Neuronal stem cell (in vitro differentiated cells): ENCODE data around the gene KCNQ1.
A peak's percentile ranks its signal among the peaks of the same experiment; 100 is the strongest.

Experiments
- DNase-seq: peaks from one replicate; pipeline ENCODE4 v3.0.0-alpha.2; 2013; ENCODE audit warnings: low spot score
- H2AFZ ChIP-seq: one replicate; pipeline ENCODE4 v1.6.1; 2013; ENCODE audit warnings: mild to moderate bottlenecking, low read length, inconsistent platforms
- H2AK5ac ChIP-seq: 2 replicates; pipeline ENCODE4 v1.6.1; 2013; ENCODE audit warnings: low read depth, mild to moderate bottlenecking, inconsistent platforms, low read length, moderate library complexity, mixed read lengths
- H2BK120ac ChIP-seq: 2 replicates; pipeline ENCODE4 v1.6.1; 2013; ENCODE audit warnings: low read depth, mild to moderate bottlenecking, inconsistent platforms, low read length, moderate library complexity, mixed read lengths
- H2BK12ac ChIP-seq: one replicate; pipeline ENCODE4 v1.6.1; 2013; ENCODE audit warnings: low read length, inconsistent platforms
- H2BK15ac ChIP-seq: 2 replicates; pipeline ENCODE4 v1.6.1; 2013; ENCODE audit warnings: mild to moderate bottlenecking, low read length, inconsistent platforms, mixed read lengths
- H2BK5ac ChIP-seq: one replicate; pipeline ENCODE4 v1.6.1; 2013; ENCODE audit warnings: inconsistent platforms, mild to moderate bottlenecking, low read length, moderate library complexity
- H3K14ac ChIP-seq: one replicate; pipeline ENCODE4 v1.6.1; 2013; ENCODE audit warnings: low read length, inconsistent platforms
- H3K18ac ChIP-seq: 2 replicates; pipeline ENCODE4 v1.6.1; 2013; ENCODE audit warnings: low read length, inconsistent platforms
- H3K23ac ChIP-seq: 2 replicates; pipeline ENCODE4 v1.6.1; 2013; ENCODE audit warnings: low read depth, mild to moderate bottlenecking, mixed read lengths, low read length, inconsistent platforms; ENCODE audit not compliant: poor library complexity
- H3K27ac ChIP-seq: replicated peaks from 3 replicates; pipeline ENCODE4 v1.5.1; 2013; ENCODE audit warnings: low read length, inconsistent platforms
- H3K27me3 ChIP-seq, 3 experiments: 2 replicates each; pipeline ENCODE4 v1.6.1; 2013; ENCODE audit warnings: low read length in 3 of 3, mild to moderate bottlenecking in 2 of 3, inconsistent platforms in 1 of 3, low read depth in 1 of 3, mixed read lengths in 1 of 3, moderate library complexity in 1 of 3; ENCODE audit not compliant: control insufficient read depth in 3 of 3, insufficient read depth in 3 of 3
- H3K36me3 ChIP-seq, 2 donors: replicated peaks in 1 of 2; 2 replicates each; pipeline ENCODE4 v1.6.1; 2013; ENCODE audit warnings: low read length in 2 of 2; ENCODE audit not compliant: control insufficient read depth in 2 of 2, insufficient read depth in 2 of 2
- H3K4ac ChIP-seq: 2 replicates; pipeline ENCODE4 v1.6.1; 2013; ENCODE audit warnings: inconsistent platforms, mild to moderate bottlenecking, low read length, moderate library complexity
- H3K4me1 ChIP-seq, 2 donors: 1 replicate in 1 of 2; 2 replicates in 1 of 2; pipeline ENCODE4 v1.6.1; 2013; ENCODE audit warnings: low read length in 2 of 2, low read depth in 1 of 2; ENCODE audit not compliant: control insufficient read depth in 2 of 2, insufficient read depth in 1 of 2
- H3K4me2 ChIP-seq: one replicate; pipeline ENCODE4 v1.6.1; 2013; ENCODE audit warnings: mild to moderate bottlenecking, low read length, inconsistent platforms; ENCODE audit not compliant: insufficient read depth, poor library complexity, severe bottlenecking
- H3K4me3 ChIP-seq, 2 donors: 2 replicates each; pipeline ENCODE4 v1.5.1; 2013; ENCODE audit warnings: low read length in 2 of 2, mild to moderate bottlenecking in 2 of 2, inconsistent platforms in 1 of 2, moderate library complexity in 1 of 2
- H3K79me1 ChIP-seq: one replicate; pipeline ENCODE4 v1.6.1; 2013; ENCODE audit warnings: low read depth, mild to moderate bottlenecking, inconsistent platforms, low read length, moderate library complexity
- H3K9ac ChIP-seq: one replicate; pipeline ENCODE4 v1.6.1; 2013; ENCODE audit warnings: mild to moderate bottlenecking, low read depth, low read length, inconsistent platforms; ENCODE audit not compliant: poor library complexity
- H3K9me3 ChIP-seq, 2 donors: replicated peaks in 1 of 2; 2 replicates each; pipeline versions ENCODE3 to v1.6.1; 2013; ENCODE audit warnings: low read length in 2 of 2, mild to moderate bottlenecking in 2 of 2, inconsistent platforms in 1 of 2, low read depth in 1 of 2, mixed read lengths in 1 of 2, moderate library complexity in 1 of 2; ENCODE audit not compliant: control insufficient read depth in 2 of 2, insufficient read depth in 1 of 2
- H4K8ac ChIP-seq: one replicate; pipeline ENCODE4 v1.6.1; 2013; ENCODE audit warnings: low read depth, mild to moderate bottlenecking, inconsistent platforms, low read length, moderate library complexity
- H4K91ac ChIP-seq: one replicate; pipeline ENCODE4 v1.6.1; 2013; ENCODE audit warnings: low read length, low read depth, mild to moderate bottlenecking, inconsistent platforms; ENCODE audit not compliant: poor library complexity
- WGBS, 2 donors: extraction: QIAGEN DNeasy Blood & Tissue Kit; methylation state at CpG; one replicate each; pipeline ENCODE4 v1.1.7; 2013; ENCODE audit warnings: missing lambda C conversion rate in 2 of 2, mixed read lengths in 1 of 2; ENCODE audit not compliant: insufficient read length in 2 of 2, insufficient replicate concordance in 1 of 2; ENCODE audit errors: extremely low coverage in 2 of 2; 5-methylcytosine and 5-hydroxymethylcytosine counted together

Gene KCNQ1

GRCh38 chr11:2713661-2714462, 269.1 kb downstream of the KCNQ1 start:
- Histone ChIP-seq H3K27me3 (peaks cover 0 to 76% (median 40%) of the 10 kb centered on the region in 3 experiments), H3K9me3 (peaks cover 6 to 14% of the 10 kb centered on the region in 2 donors), H2BK15ac (no peak overlapping the region), H3K9ac (no peak overlapping the region), H3K79me1 (no peaks in the 10 kb centered on the region), H3K18ac (peak overlapping the region; percentile 70), H4K91ac (no peak overlapping the region), H2BK12ac (no peak overlapping the region), H3K23ac (peak overlapping the region; percentile 16), H4K8ac (no peak overlapping the region), H3K4ac (no peak overlapping the region), H3K4me1 (peaks cover 0 to 1% of the 10 kb centered on the region in 2 donors), H2AFZ (no peak overlapping the region), H3K4me2 (no peak overlapping the region), H3K4me3 (no peak overlapping the region), H3K27ac (no peak overlapping the region), H3K14ac (no peak overlapping the region), H2BK120ac (no peak overlapping the region), H2AK5ac (peak overlapping the region; percentile 25), H2BK5ac (no peak overlapping the region), H3K36me3 (peaks cover 0 to 1% of the 10 kb centered on the region in 2 donors)
- no peak for DNase-seq
- no CpG with 5 or more reads among the region's 26 CpGs for WGBS, 2 donors

DNA sequence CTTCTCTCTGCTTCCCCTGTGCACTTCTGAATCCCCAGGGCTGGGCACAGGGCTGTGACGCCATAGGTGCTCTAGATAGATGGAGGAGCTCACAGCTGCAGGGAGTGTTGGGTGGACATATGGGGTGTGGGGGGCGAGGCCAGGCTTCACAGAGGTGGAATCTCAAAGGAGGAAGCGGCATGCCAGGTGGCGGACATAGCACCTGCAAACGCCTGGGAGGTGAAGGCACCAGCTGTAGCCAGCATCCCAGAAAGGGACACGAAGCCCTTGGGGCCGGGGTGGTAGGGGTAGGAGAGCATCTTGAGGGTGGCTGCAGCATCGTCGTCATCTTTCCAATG, 269.6 kb downstream of the KCNQ1 start:
- H2BK5ac ChIP-seq, result no peak overlapping the region
- no CpG with 5 or more reads among the region's 9 CpGs for WGBS, 2 donors
- H3K9me3 ChIP-seq, result peaks cover 6 to 14% of the 10 kb centered on the region in 2 donors

GRCh38 chr11:2714871-2715270, 270.1 kb downstream of the KCNQ1 start:
- Histone ChIP-seq H3K4ac (no peak overlapping the region), H2BK120ac (no peak overlapping the region), H3K4me1 (peaks cover 0 to 4% of the 10 kb centered on the region in 2 donors), H3K27me3 (peaks cover 0 to 80% (median 50%) of the 10 kb centered on the region in 3 experiments), H2BK5ac (no peak overlapping the region), H3K4me2 (no peak overlapping the region), H3K9ac (no peak overlapping the region), H2BK12ac (peak overlapping the region; percentile 17), H2BK15ac (no peak overlapping the region), H4K8ac (no peak overlapping the region), H3K36me3 (no peaks in the 10 kb centered on the region), H4K91ac (no peak overlapping the region), H3K79me1 (no peaks in the 10 kb centered on the region), H3K4me3 (no peak overlapping the region), H3K18ac (peak overlapping the region; percentile 53), H3K14ac (no peak overlapping the region), H3K9me3 (peaks cover 5 to 12% of the 10 kb centered on the region in 2 donors), H2AK5ac (peak overlapping the region; percentile 25), H2AFZ (no peak overlapping the region), H3K23ac (peak overlapping the region; percentile 49), H3K27ac (no peak overlapping the region)
- no CpG with 5 or more reads among the region's 7 CpGs for WGBS, 2 donors
- no peak for DNase-seq

More for the DNA sequence above, 269.6 kb downstream of the KCNQ1 start:
- H3K4me2 ChIP-seq, result no peak overlapping the region
- no peak overlapping the region for H3K27ac ChIP-seq
- H2AFZ ChIP-seq, result no peak overlapping the region
- no peak overlapping the region for H2BK15ac ChIP-seq
- H2BK120ac ChIP-seq, result no peak overlapping the region
- no peak overlapping the region for H3K9ac ChIP-seq
- H3K14ac ChIP-seq, result no peak overlapping the region
- H3K4ac ChIP-seq, result no peak overlapping the region
- no peak overlapping the region for H4K8ac ChIP-seq
- peak overlapping the region; percentile 70 for H3K18ac ChIP-seq
- H3K27me3 ChIP-seq, result peaks cover 0 to 80% (median 46%) of the 10 kb centered on the region in 3 experiments
- peaks cover 0 to 2% of the 10 kb centered on the region in 2 donors for H3K4me1 ChIP-seq
- H3K79me1 ChIP-seq, result no peaks in the 10 kb centered on the region
- no peak overlapping the region for H4K91ac ChIP-seq
- H3K36me3 ChIP-seq, result peaks cover 0 to 1% of the 10 kb centered on the region in 2 donors
- peak overlapping the region; percentile 17 for H2BK12ac ChIP-seq
- no peak overlapping the region for H3K4me3 ChIP-seq
- DNase-seq, result no peak
- H2AK5ac ChIP-seq, result peak overlapping the region; percentile 25
- peak overlapping the region; percentile 49 for H3K23ac ChIP-seq

DNA sequence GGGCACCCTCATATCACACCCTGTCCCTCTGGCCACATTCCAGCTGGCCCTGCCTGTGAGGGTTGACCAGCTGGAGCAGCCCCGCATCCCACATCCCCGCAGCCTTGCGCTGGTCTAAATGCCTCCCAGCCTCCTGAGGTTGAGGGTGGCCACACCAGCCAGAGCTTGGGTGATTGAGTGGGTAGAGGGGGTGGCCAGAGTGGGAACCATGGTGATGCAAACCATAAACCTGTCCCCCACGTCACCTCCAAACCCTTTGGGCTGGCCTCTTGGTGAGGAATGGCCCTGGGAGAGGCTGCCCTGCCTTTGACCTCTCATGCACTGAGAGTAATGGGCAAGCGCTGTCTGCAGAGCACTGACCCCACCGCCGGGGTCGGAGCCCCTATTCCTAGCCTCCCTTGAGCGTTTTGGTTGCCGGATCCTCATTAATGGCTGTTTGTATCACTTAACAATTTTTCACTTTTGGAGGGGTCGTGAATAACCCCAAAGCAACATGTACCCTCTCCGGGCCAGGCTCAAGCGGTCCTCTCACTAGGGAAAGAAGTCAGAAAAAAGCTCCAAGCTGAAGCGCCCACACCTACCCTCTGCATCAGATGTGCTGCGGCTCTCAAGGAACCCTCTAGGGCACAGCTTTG, 271.0 kb downstream of the KCNQ1 start:
- H3K36me3 ChIP-seq, result no peaks in the 10 kb centered on the region
- H3K27ac ChIP-seq, result no peak overlapping the region
- H3K27me3 ChIP-seq, result peaks cover 0 to 89% (median 58%) of the 10 kb centered on the region in 3 experiments
- H2BK120ac ChIP-seq, result no peak overlapping the region
- no peak overlapping the region for H3K14ac ChIP-seq
- H4K8ac ChIP-seq, result no peak overlapping the region
- H2AK5ac ChIP-seq, result peak overlapping the region; percentile 60
- no peak overlapping the region for H2BK5ac ChIP-seq
- no peak overlapping the region for H2AFZ ChIP-seq
- H3K23ac ChIP-seq, result no peak overlapping the region
- no peak overlapping the region for H3K4me2 ChIP-seq
- no peak overlapping the region for H3K18ac ChIP-seq
- no peak for DNase-seq
- H3K4me1 ChIP-seq, result peaks cover 6 to 13% of the 10 kb centered on the region in 2 donors
- no peak overlapping the region for H3K9ac ChIP-seq
- peaks cover 3 to 4% of the 10 kb centered on the region in 2 donors for H3K9me3 ChIP-seq
- no peak overlapping the region for H2BK12ac ChIP-seq
- WGBS, 2 donors, result no CpG with 5 or more reads among the region's 15 CpGs
- no peak overlapping the region for H2BK15ac ChIP-seq
- H3K4me3 ChIP-seq, result no peak overlapping the region
- no peak overlapping the region for H3K4ac ChIP-seq
- H3K79me1 ChIP-seq, result no peaks in the 10 kb centered on the region
- H4K91ac ChIP-seq, result no peak overlapping the region
